Liver (tissue), 9 donors: ENCODE measurements around the gene COL9A3. TPM values are rescaled to one million over a fixed set of nuclear protein-coding genes. Genes with fewer than 3 reads are reported as not detected.

Experiments used
- DNase-seq: peaks from one replicate; pipeline ENCODE4 v3.0.0-alpha.2; 2017; ENCODE audit warnings: low spot score
- H3K27ac ChIP-seq, 2 donors: one replicate each; pipeline ENCODE4 v1.7.0; 2013; ENCODE audit warnings: inconsistent platforms in 2 of 2, low read length in 2 of 2, control low read depth in 1 of 2, low read depth in 1 of 2, mild to moderate bottlenecking in 1 of 2
- H3K27me3 ChIP-seq, 4 donors: one replicate each; pipeline versions ENCODE4 v1.6.1 to v1.7.0; 2013; ENCODE audit warnings: low read length in 3 of 4, inconsistent platforms in 1 of 4, mild to moderate bottlenecking in 1 of 4, moderate library complexity in 1 of 4; ENCODE audit not compliant: control insufficient read depth in 4 of 4, insufficient read depth in 4 of 4
- H3K36me3 ChIP-seq, 4 donors: one replicate each; pipeline versions ENCODE4 v1.6.1 to v1.7.0; 2013; ENCODE audit warnings: low read length in 3 of 4, mild to moderate bottlenecking in 3 of 4, low read depth in 1 of 4, moderate library complexity in 1 of 4; ENCODE audit not compliant: control insufficient read depth in 4 of 4, insufficient read depth in 3 of 4
- H3K4me1 ChIP-seq, 4 donors: one replicate each; pipeline versions ENCODE4 v1.6.1 to v1.7.0; 2013; ENCODE audit warnings: low read length in 3 of 4, mild to moderate bottlenecking in 3 of 4, moderate library complexity in 1 of 4; ENCODE audit not compliant: control insufficient read depth in 4 of 4, insufficient read depth in 4 of 4
- H3K4me3 ChIP-seq, 3 donors: one replicate each; pipeline versions ENCODE4 v1.6.1 to v1.7.0; 2013; ENCODE audit warnings: low read length in 3 of 3, control low read depth in 1 of 3, low read depth in 1 of 3, mild to moderate bottlenecking in 1 of 3
- H3K9ac ChIP-seq, 2 donors: one replicate each; pipeline ENCODE4 v1.7.0; 2013; ENCODE audit warnings: low read length in 2 of 2, mild to moderate bottlenecking in 2 of 2, moderate library complexity in 2 of 2, control low read depth in 1 of 2, low read depth in 1 of 2
- H3K9me3 ChIP-seq, 4 donors: one replicate each; pipeline versions ENCODE4 v1.6.1 to v1.7.0; 2013; ENCODE audit warnings: low read length in 3 of 4; ENCODE audit not compliant: control insufficient read depth in 4 of 4
- ATF3 ChIP-seq: IDR thresholded peaks from 2 replicates; pipeline ENCODE4 v1.6.1; 2016; ENCODE audit warnings: antibody characterized with exemption
- CTCF ChIP-seq: fragments of 150-350 bp; IDR thresholded peaks from 2 replicates; pipeline ENCODE4 v1.5.1; 2017; ENCODE audit warnings: improper control_type of control experiment, low read depth, low read length; ENCODE audit not compliant: missing input control
- EGR1 ChIP-seq, 2 donors: IDR thresholded peaks; 2 replicates each; pipeline ENCODE4 v1.6.1; 2016 to 2018; ENCODE audit warnings: antibody characterized with exemption in 2 of 2, low read depth in 2 of 2
- FOXA2 ChIP-seq: IDR thresholded peaks from 2 replicates; pipeline ENCODE4 v1.6.1; 2016; ENCODE audit warnings: antibody characterized with exemption
- GABPA ChIP-seq, 2 donors: IDR thresholded peaks in 1 of 2; conservative IDR thresholded peaks in 1 of 2; 2 replicates each; pipeline ENCODE4 v1.6.1; 2016; ENCODE audit warnings: antibody characterized with exemption in 2 of 2, mild to moderate bottlenecking in 1 of 2, moderate library complexity in 1 of 2
- HNF4A ChIP-seq, 2 donors: conservative IDR thresholded peaks; 2 replicates each; pipeline ENCODE4 v1.6.1; 2016; ENCODE audit warnings: antibody characterized with exemption in 2 of 2, mild to moderate bottlenecking in 2 of 2
- HNF4G ChIP-seq: IDR thresholded peaks from 2 replicates; pipeline ENCODE4 v1.6.1; 2016; ENCODE audit warnings: antibody characterized with exemption
- JUND ChIP-seq, 2 donors: IDR thresholded peaks; 2 replicates each; pipeline ENCODE4 v1.6.1; 2016; ENCODE audit warnings: antibody characterized with exemption in 2 of 2
- NR2F2 ChIP-seq: IDR thresholded peaks from 2 replicates; pipeline ENCODE4 v1.6.1; 2016; ENCODE audit warnings: antibody characterized with exemption
- RAD21 ChIP-seq, 2 donors: IDR thresholded peaks; 2 replicates each; pipeline ENCODE4 v1.6.1; 2016; ENCODE audit warnings: antibody characterized with exemption in 2 of 2, mild to moderate bottlenecking in 2 of 2
- REST ChIP-seq: IDR thresholded peaks from 2 replicates; pipeline ENCODE4 v1.6.1; 2016; ENCODE audit warnings: antibody characterized with exemption, mild to moderate bottlenecking
- RXRA ChIP-seq, 2 donors: IDR thresholded peaks; 2 replicates each; pipeline ENCODE4 v1.6.1; 2017 to 2018; ENCODE audit warnings: antibody characterized with exemption in 2 of 2, mild to moderate bottlenecking in 1 of 2
- ZBTB33 ChIP-seq: IDR thresholded peaks from 2 replicates; pipeline ENCODE4 v1.6.1; 2016; ENCODE audit warnings: antibody characterized with exemption
- WGBS: extraction: QIAGEN DNeasy Blood & Tissue Kit; methylation state at CpG from one replicate; pipeline ENCODE4 v1.1.7; 2013; 5-methylcytosine and 5-hydroxymethylcytosine counted together
- polyA plus RNA-seq, 2 donors: library from polyadenylated mRNA; stranded (reverse) in 1 of 2; unstranded in 1 of 2; fragments of 200-250 nt in 1 of 2; fragments of >200 nt in 1 of 2; fragmentation: Nextera tagmentation in 1 of 2; extraction: Ambion mirVana in 1 of 2; gene quantifications; one replicate each; pipeline versions ENCODE4 v1.2.1 to v1.2.3, GENCODE V29; 2013 to 2015
- total RNA-seq, 2 donors: library from RNA; depleted of rRNA; stranded (reverse); fragments of >200 nt; gene quantifications; one replicate each; pipeline ENCODE4 v1.2.3, GENCODE V29; 2014
- donor health status: healthy.
- donor health status: healthy.
- donor health status: healthy.
- donor health status: healthy.
- donor health status: healthy.

The COL9A3 gene
- total and polyA plus RNA-seq, 4 donors, result 0.92 to 2.0 (median 1.1) TPM

- Histone ChIP-seq H3K27me3 (no peaks in the 10 kb centered on the region), H3K9ac (no peak overlapping the region), H3K27ac (no peak overlapping the region), H3K4me3 (no peak overlapping the region), H3K4me1 (peaks cover 0 to 16% (median 6%) of the 10 kb centered on the region in 4 donors), H3K36me3 (no peaks in the 10 kb centered on the region), H3K9me3 (no peaks in the 10 kb centered on the region)
- TF ChIP-seq RXRA (IDR thresholded peaks at IDR 0.05) (no peak), ZBTB33 (no peak), NR2F2 (no peak), JUND (IDR thresholded peaks at IDR 0.05) (no peak)
- WGBS, result 86% methylated on average over 27 of the region's 27 CpGs
- DNase-seq, result no peak
Measured at GRCh38 chr20:62825986-62826645, 9.3 kb downstream of the COL9A3 start.

- H3K27ac ChIP-seq, result no peak overlapping the region
- no peak for DNase-seq
- TF ChIP-seq REST, result no peak
- TF ChIP-seq JUND (IDR thresholded peaks at IDR 0.05), result no peak
- TF ChIP-seq GABPA (IDR thresholded peaks at IDR 0.05 in 1 of 2, conservative IDR thresholded peaks at IDR 0.05 in 1 of 2), result no peak
- TF ChIP-seq NR2F2, result no peak
- TF ChIP-seq EGR1 (IDR thresholded peaks at IDR 0.05; ENCODE audit: low read depth in 2 of 2), result no peak
- no peak for TF ChIP-seq FOXA2
- no peak for TF ChIP-seq RAD21 (IDR thresholded peaks at IDR 0.05)
- TF ChIP-seq HNF4G, result no peak
- no peak for TF ChIP-seq CTCF
- no peak for TF ChIP-seq ATF3
- TF ChIP-seq RXRA (IDR thresholded peaks at IDR 0.05), result no peak
- no peak for TF ChIP-seq HNF4A (conservative IDR thresholded peaks at IDR 0.05)
- no peak for TF ChIP-seq ZBTB33
Measured at GRCh38 chr20:62826646-62827310, 9.9 kb downstream of the COL9A3 start.

More at GRCh38 chr20:62826646-62827310, 9.9 kb downstream of the COL9A3 start:
- 94% methylated on average over 24 of the region's 24 CpGs for WGBS
- Histone ChIP-seq H3K9me3 (no peaks in the 10 kb centered on the region), H3K36me3 (no peaks in the 10 kb centered on the region), H3K27me3 (no peaks in the 10 kb centered on the region), H3K4me3 (no peak overlapping the region), H3K4me1 (peaks cover 4 to 22% (median 12%) of the 10 kb centered on the region in 4 donors), H3K9ac (no peak overlapping the region)
